Spinal cord (tissue), 10 donors: Measurements from ENCODE around the gene COPS7A. TPM values are rescaled to one million over a fixed set of nuclear protein-coding genes. Genes with fewer than 3 reads are reported as not detected.

Source experiments
- DNase-seq, 6 donors: peaks; one replicate each; pipeline versions ENCODE4 v3.0.0 to v3.0.0-alpha.2; 2013 to 2015; ENCODE audit warnings: low spot score in 6 of 6, low read depth in 4 of 6
- H3K27ac ChIP-seq: one replicate; pipeline ENCODE4 v1.5.1; 2013; ENCODE audit warnings: low read depth, low read length, control low read depth
- H3K27me3 ChIP-seq: one replicate; pipeline ENCODE4 v1.6.1; 2013; ENCODE audit warnings: low read length; ENCODE audit not compliant: control insufficient read depth, insufficient read depth
- H3K36me3 ChIP-seq: one replicate; pipeline ENCODE4 v1.6.1; 2013; ENCODE audit warnings: low read length; ENCODE audit not compliant: control insufficient read depth, insufficient read depth
- H3K4me1 ChIP-seq: one replicate; pipeline ENCODE4 v1.6.1; 2013; ENCODE audit warnings: low read length; ENCODE audit not compliant: control insufficient read depth, insufficient read depth
- H3K4me3 ChIP-seq: one replicate; pipeline ENCODE4 v1.5.1; 2013; ENCODE audit warnings: low read depth, low read length, control low read depth
- H3K9me3 ChIP-seq: one replicate; pipeline ENCODE4 v1.6.1; 2013; ENCODE audit warnings: low read length; ENCODE audit not compliant: control insufficient read depth, insufficient read depth
- WGBS: methylation state at CpG from one replicate; pipeline ENCODE4 v1.1.5; 2013; ENCODE audit warnings: missing lambda C conversion rate; ENCODE audit not compliant: insufficient coverage; 5-methylcytosine and 5-hydroxymethylcytosine counted together
- polyA plus RNA-seq, 2 donors: library from polyadenylated mRNA; unstranded; fragments of 120-200 nt; gene quantifications; one replicate each; pipeline ENCODE4 v1.2.1, GENCODE V29; 2013; ENCODE audit not compliant: insufficient read length in 2 of 2
- small RNA-seq: library from RNA; depleted of rRNA; stranded (forward); fragments of <200 nt; gene quantifications from one replicate; pipeline ENCODE3, GENCODE V24; 2014; ENCODE audit warnings: low replicate concordance
- total RNA-seq, 2 donors: library from RNA; depleted of rRNA in 1 of 2; stranded (reverse); fragments of 120-200 nt in 1 of 2; fragments of >200 nt in 1 of 2; gene quantifications; one replicate each; pipeline versions ENCODE4 v1.2.3 to v1.2.4, GENCODE V29; 2013 to 2014
- donor health status: healthy.

The COPS7A gene
- total and polyA plus RNA-seq, 4 donors: 43.4 to 98.0 (median 81.9) TPM

DNA sequence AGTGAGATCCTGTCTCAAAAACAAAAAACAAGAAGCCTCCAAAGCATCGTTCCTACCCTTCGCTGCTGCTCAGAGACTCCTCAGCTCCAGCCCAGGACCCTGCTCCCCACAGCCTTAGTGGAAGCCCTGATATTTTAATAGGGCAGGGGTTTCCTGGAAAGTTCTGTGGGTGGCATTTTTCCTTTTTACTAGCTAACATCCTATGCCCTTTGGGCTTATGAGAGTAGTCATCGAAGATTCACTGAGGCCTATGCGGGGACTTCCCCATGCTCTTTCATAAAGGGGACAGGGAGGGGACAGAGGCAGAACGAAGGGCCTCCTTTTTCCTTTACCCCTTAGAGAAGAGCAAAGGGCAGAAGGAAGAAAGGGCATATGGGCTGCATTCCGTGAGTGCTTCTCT is 56.7 kb downstream of the COPS7A start:
- no peak for DNase-seq
- Histone ChIP-seq H3K27ac (no peak overlapping the region), H3K9me3 (no peaks in the 10 kb centered on the region), H3K4me3 (no peak overlapping the region), H3K36me3 (peaks cover 3% of the 10 kb centered on the region), H3K4me1 (peaks cover 26% of the 10 kb centered on the region), H3K27me3 (no peaks in the 10 kb centered on the region)
- WGBS: no CpG with 5 or more reads among the region's 6 CpGs

Small RNA genes lying within 50 kb of the gene (small RNA-seq; reads per million reads assigned to genes)
- not detected for gene RNU6-781P

Other genes with a start within 250 kb of the COPS7A start
- 100 to 1,000 TPM in 1 of 2 donors, 10 to 100 TPM in 1; 45.4 to 180 TPM for gene MRPL51, start 230.8 kb upstream of the COPS7A start, total RNA-seq
- gene MRPL51, start 230.8 kb upstream of the COPS7A start, polyA plus RNA-seq: 100 to 1,000 TPM; 122 to 128 TPM
- gene NCAPD2, start 229.9 kb upstream of the COPS7A start, total RNA-seq: 10 to 100 TPM; 21.0 to 30.0 TPM
- gene NCAPD2, start 229.9 kb upstream of the COPS7A start, polyA plus RNA-seq: 10 to 100 TPM; 28.9 to 29.1 TPM
- 1,000 to 10,000 TPM; 1,774 to 2,778 TPM for gene GAPDH, start 189.5 kb upstream of the COPS7A start, total RNA-seq
- gene GAPDH, start 189.5 kb upstream of the COPS7A start, polyA plus RNA-seq: 1,000 to 10,000 TPM; 3,263 to 3,295 TPM
- gene IFFO1, start 168.0 kb upstream of the COPS7A start, total RNA-seq: 10 to 100 TPM in 1 of 2 donors, 1 to 10 TPM in 1; 8.4 to 15.8 TPM
- 10 to 100 TPM; 26.4 to 35.6 TPM for gene IFFO1, start 168.0 kb upstream of the COPS7A start, polyA plus RNA-seq
- gene NOP2, start 155.8 kb upstream of the COPS7A start, total RNA-seq: 10 to 100 TPM in 1 of 2 donors, 1 to 10 TPM in 1; 8.0 to 22.2 TPM
- gene NOP2, start 155.8 kb upstream of the COPS7A start, polyA plus RNA-seq: 10 to 100 TPM; 24.5 to 33.7 TPM
- 100 to 1,000 TPM; 179 to 185 TPM for gene CHD4, start 116.7 kb upstream of the COPS7A start, total RNA-seq
- gene CHD4, start 116.7 kb upstream of the COPS7A start, polyA plus RNA-seq: 100 to 1,000 TPM; 177 to 185 TPM
- 1 to 10 TPM; 2.5 to 3.5 TPM for gene LPAR5, start 88.1 kb upstream of the COPS7A start, total RNA-seq
- gene LPAR5, start 88.1 kb upstream of the COPS7A start, polyA plus RNA-seq: 1 to 10 TPM; 6.0 to 9.1 TPM
- 1 to 10 TPM in 1 of 2 donors, under 1 TPM in 1; 0.69 to 3.9 TPM for gene ACRBP, start 76.6 kb upstream of the COPS7A start, total RNA-seq
- 1 to 10 TPM; 1.9 to 3.6 TPM for gene ACRBP, start 76.6 kb upstream of the COPS7A start, polyA plus RNA-seq
- 10 to 100 TPM; 87.5 to 90.5 TPM for gene ING4, start 60.9 kb upstream of the COPS7A start, total RNA-seq
- gene ING4, start 60.9 kb upstream of the COPS7A start, polyA plus RNA-seq: 100 to 1,000 TPM in 1 of 2 donors, 10 to 100 TPM in 1; 94.6 to 104 TPM
- 10 to 100 TPM; 14.9 to 33.8 TPM for gene ZNF384, start 34.7 kb upstream of the COPS7A start, total RNA-seq
- 10 to 100 TPM; 66.6 to 80.2 TPM for gene ZNF384, start 34.7 kb upstream of the COPS7A start, polyA plus RNA-seq
- 1 to 10 TPM; 2.0 to 3.8 TPM for gene PIANP, start 23.2 kb upstream of the COPS7A start, total RNA-seq
- gene PIANP, start 23.2 kb upstream of the COPS7A start, polyA plus RNA-seq: 10 to 100 TPM; 81.7 to 86.8 TPM
- gene MLF2, start 29.1 kb downstream of the COPS7A start, total RNA-seq: 100 to 1,000 TPM in 1 of 2 donors, 10 to 100 TPM in 1; 91.4 to 157 TPM
- gene MLF2, start 29.1 kb downstream of the COPS7A start, polyA plus RNA-seq: 100 to 1,000 TPM; 300 to 319 TPM
- 100 to 1,000 TPM in 1 of 2 donors, 10 to 100 TPM in 1; 50.7 to 191 TPM for gene PTMS, start 42.3 kb downstream of the COPS7A start, total RNA-seq
- 100 to 1,000 TPM; 916 to 927 TPM for gene PTMS, start 42.3 kb downstream of the COPS7A start, polyA plus RNA-seq
- under 1 TPM in 1 of 2 donors, not detected in 1; 0.33 TPM for gene LAG3, start 48.5 kb downstream of the COPS7A start, total RNA-seq
- 1 to 10 TPM in 1 of 2 donors, under 1 TPM in 1; 0.93 to 1.6 TPM for gene LAG3, start 48.5 kb downstream of the COPS7A start, polyA plus RNA-seq
- 10 to 100 TPM; 11.3 to 15.4 TPM for gene CD4, start 65.5 kb downstream of the COPS7A start, total RNA-seq
- gene CD4, start 65.5 kb downstream of the COPS7A start, polyA plus RNA-seq: 10 to 100 TPM; 13.0 to 16.6 TPM
- gene GPR162, start 97.8 kb downstream of the COPS7A start, total RNA-seq: 10 to 100 TPM; 43.4 to 54.2 TPM
- 100 to 1,000 TPM; 113 to 128 TPM for gene GPR162, start 97.8 kb downstream of the COPS7A start, polyA plus RNA-seq
- gene P3H3, start 104.4 kb downstream of the COPS7A start, total RNA-seq: 10 to 100 TPM; 25.7 to 28.7 TPM
- 10 to 100 TPM; 22.7 to 42.3 TPM for gene P3H3, start 104.4 kb downstream of the COPS7A start, polyA plus RNA-seq
- gene GNB3, start 116.9 kb downstream of the COPS7A start, total RNA-seq: 1 to 10 TPM; 2.5 to 5.1 TPM
- gene GNB3, start 116.9 kb downstream of the COPS7A start, polyA plus RNA-seq: 10 to 100 TPM; 12.0 to 27.0 TPM
- gene CDCA3, start 127.2 kb downstream of the COPS7A start, total RNA-seq: 10 to 100 TPM in 1 of 2 donors, 1 to 10 TPM in 1; 4.8 to 17.2 TPM
- gene CDCA3, start 127.2 kb downstream of the COPS7A start, polyA plus RNA-seq: 10 to 100 TPM; 17.7 to 22.5 TPM
- gene USP5, start 128.1 kb downstream of the COPS7A start, total RNA-seq: 10 to 100 TPM; 78.6 to 80.1 TPM
- gene USP5, start 128.1 kb downstream of the COPS7A start, polyA plus RNA-seq: 100 to 1,000 TPM in 1 of 2 donors, 10 to 100 TPM in 1; 99.0 to 101 TPM
- gene TPI1, start 143.5 kb downstream of the COPS7A start, total RNA-seq: 100 to 1,000 TPM; 413 to 837 TPM
- gene TPI1, start 143.5 kb downstream of the COPS7A start, polyA plus RNA-seq: 100 to 1,000 TPM; 519 to 535 TPM
- 1 to 10 TPM; 3.5 to 5.4 TPM for gene SPSB2, start 149.3 kb downstream of the COPS7A start, total RNA-seq
- gene SPSB2, start 149.3 kb downstream of the COPS7A start, polyA plus RNA-seq: 1 to 10 TPM; 5.7 to 10.0 TPM
- 10 to 100 TPM; 13.5 to 25.5 TPM for gene LRRC23, start 180.8 kb downstream of the COPS7A start, total RNA-seq
- 10 to 100 TPM; 25.1 to 25.3 TPM for gene LRRC23, start 180.8 kb downstream of the COPS7A start, polyA plus RNA-seq
- 100 to 1,000 TPM; 118 to 307 TPM for gene ENO2, start 190.5 kb downstream of the COPS7A start, total RNA-seq
- gene ENO2, start 190.5 kb downstream of the COPS7A start, polyA plus RNA-seq: 100 to 1,000 TPM; 615 to 640 TPM
- 10 to 100 TPM; 23.1 to 24.9 TPM for gene ATN1, start 203.9 kb downstream of the COPS7A start, total RNA-seq
- 100 to 1,000 TPM; 208 to 228 TPM for gene ATN1, start 203.9 kb downstream of the COPS7A start, polyA plus RNA-seq
- not detected for gene RNU7-1, start 219.8 kb downstream of the COPS7A start, total RNA-seq
- 10 to 100 TPM; 16.2 to 21.9 TPM for gene RNU7-1, start 219.8 kb downstream of the COPS7A start, polyA plus RNA-seq
- 100 to 1,000 TPM; 108 to 376 TPM for gene C12orf57, start 220.0 kb downstream of the COPS7A start, total RNA-seq
- 100 to 1,000 TPM; 220 to 243 TPM for gene C12orf57, start 220.0 kb downstream of the COPS7A start, polyA plus RNA-seq
- 1 to 10 TPM; 8.4 to 9.3 TPM for gene PTPN6, start 227.3 kb downstream of the COPS7A start, total RNA-seq
- 1 to 10 TPM; 5.7 to 7.9 TPM for gene PTPN6, start 227.3 kb downstream of the COPS7A start, polyA plus RNA-seq
- 100 to 1,000 TPM in 1 of 2 donors, 10 to 100 TPM in 1; 88.4 to 226 TPM for gene PHB2, start 246.6 kb downstream of the COPS7A start, total RNA-seq
- gene PHB2, start 246.6 kb downstream of the COPS7A start, polyA plus RNA-seq: 100 to 1,000 TPM; 174 to 185 TPM
- 10 to 100 TPM; 18.9 to 43.1 TPM for gene EMG1, start 246.9 kb downstream of the COPS7A start, total RNA-seq
- gene EMG1, start 246.9 kb downstream of the COPS7A start, polyA plus RNA-seq: 10 to 100 TPM; 30.1 to 33.3 TPM